ENCODE results near the gene CLEC3A.

DNA sequence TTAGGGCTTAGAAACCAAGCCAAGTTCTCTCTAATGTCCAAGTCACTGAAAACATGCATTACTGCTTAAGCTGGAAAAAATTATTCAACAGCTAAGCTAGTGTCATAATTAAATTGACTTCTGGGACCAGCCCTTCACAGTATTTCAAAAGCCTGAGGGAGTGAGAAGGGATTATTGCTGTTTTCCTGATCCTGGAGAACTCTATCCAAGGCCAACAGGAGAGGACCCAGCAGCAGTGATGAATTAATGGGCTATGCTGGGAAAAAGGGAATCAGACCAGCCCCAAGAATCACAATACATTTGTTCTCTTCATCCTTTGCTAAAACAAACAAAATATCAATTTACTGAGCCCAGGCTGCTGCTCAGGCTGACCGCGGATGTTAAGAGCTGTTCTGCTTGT, 34.5 kb upstream of the CLEC3A start:
- TF ChIP-seq, protein P1, sequence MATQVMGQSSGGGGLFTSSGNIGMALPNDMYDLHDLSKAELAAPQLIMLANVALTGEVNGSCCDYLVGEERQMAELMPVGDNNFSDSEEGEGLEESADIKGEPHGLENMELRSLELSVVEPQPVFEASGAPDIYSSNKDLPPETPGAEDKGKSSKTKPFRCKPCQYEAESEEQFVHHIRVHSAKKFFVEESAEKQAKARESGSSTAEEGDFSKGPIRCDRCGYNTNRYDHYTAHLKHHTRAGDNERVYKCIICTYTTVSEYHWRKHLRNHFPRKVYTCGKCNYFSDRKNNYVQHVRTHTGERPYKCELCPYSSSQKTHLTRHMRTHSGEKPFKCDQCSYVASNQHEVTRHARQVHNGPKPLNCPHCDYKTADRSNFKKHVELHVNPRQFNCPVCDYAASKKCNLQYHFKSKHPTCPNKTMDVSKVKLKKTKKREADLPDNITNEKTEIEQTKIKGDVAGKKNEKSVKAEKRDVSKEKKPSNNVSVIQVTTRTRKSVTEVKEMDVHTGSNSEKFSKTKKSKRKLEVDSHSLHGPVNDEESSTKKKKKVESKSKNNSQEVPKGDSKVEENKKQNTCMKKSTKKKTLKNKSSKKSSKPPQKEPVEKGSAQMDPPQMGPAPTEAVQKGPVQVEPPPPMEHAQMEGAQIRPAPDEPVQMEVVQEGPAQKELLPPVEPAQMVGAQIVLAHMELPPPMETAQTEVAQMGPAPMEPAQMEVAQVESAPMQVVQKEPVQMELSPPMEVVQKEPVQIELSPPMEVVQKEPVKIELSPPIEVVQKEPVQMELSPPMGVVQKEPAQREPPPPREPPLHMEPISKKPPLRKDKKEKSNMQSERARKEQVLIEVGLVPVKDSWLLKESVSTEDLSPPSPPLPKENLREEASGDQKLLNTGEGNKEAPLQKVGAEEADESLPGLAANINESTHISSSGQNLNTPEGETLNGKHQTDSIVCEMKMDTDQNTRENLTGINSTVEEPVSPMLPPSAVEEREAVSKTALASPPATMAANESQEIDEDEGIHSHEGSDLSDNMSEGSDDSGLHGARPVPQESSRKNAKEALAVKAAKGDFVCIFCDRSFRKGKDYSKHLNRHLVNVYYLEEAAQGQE (IDR thresholded peaks at IDR 0.05; ENCODE audit: low read depth), result no peak
- TF ChIP-seq POLR2AphosphoS5 (IDR thresholded peaks at IDR 0.05; ENCODE audit: low read depth, low read length) (no peak), EZH2phosphoT487 (IDR thresholded peaks at IDR 0.05; ENCODE audit: borderline replicate concordance) (no peak), POLR2A (IDR thresholded peaks at IDR 0.05; ENCODE audit: borderline replicate concordance, extremely low read depth, insufficient read depth, insufficient read length) (no peak), JUND (IDR thresholded peaks at IDR 0.05) (no peak), CBX3 (IDR thresholded peaks at IDR 0.05; ENCODE audit: low read depth) (no peak), EGR1 (IDR thresholded peaks at IDR 0.05; ENCODE audit: low read depth) (no peak), ELF1 (IDR thresholded peaks at IDR 0.05; ENCODE audit: borderline replicate concordance, low read depth) (no peak), RAD21 (IDR thresholded peaks at IDR 0.05; ENCODE audit: low read depth) (no peak)
- TF ChIP-seq, protein P2, sequence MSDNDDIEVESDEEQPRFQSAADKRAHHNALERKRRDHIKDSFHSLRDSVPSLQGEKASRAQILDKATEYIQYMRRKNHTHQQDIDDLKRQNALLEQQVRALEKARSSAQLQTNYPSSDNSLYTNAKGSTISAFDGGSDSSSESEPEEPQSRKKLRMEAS (IDR thresholded peaks at IDR 0.05), result no peak
- TF ChIP-seq, protein P3, sequence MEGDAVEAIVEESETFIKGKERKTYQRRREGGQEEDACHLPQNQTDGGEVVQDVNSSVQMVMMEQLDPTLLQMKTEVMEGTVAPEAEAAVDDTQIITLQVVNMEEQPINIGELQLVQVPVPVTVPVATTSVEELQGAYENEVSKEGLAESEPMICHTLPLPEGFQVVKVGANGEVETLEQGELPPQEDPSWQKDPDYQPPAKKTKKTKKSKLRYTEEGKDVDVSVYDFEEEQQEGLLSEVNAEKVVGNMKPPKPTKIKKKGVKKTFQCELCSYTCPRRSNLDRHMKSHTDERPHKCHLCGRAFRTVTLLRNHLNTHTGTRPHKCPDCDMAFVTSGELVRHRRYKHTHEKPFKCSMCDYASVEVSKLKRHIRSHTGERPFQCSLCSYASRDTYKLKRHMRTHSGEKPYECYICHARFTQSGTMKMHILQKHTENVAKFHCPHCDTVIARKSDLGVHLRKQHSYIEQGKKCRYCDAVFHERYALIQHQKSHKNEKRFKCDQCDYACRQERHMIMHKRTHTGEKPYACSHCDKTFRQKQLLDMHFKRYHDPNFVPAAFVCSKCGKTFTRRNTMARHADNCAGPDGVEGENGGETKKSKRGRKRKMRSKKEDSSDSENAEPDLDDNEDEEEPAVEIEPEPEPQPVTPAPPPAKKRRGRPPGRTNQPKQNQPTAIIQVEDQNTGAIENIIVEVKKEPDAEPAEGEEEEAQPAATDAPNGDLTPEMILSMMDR (IDR thresholded peaks at IDR 0.05 in 2 of 3, conservative IDR thresholded peaks at IDR 0.05 in 1 of 3; ENCODE audit: borderline replicate concordance in 1 of 3, insufficient read depth in 1 of 3, low read depth in 2 of 3, low read length in 2 of 3), result no peak
- TF ChIP-seq, protein P4, sequence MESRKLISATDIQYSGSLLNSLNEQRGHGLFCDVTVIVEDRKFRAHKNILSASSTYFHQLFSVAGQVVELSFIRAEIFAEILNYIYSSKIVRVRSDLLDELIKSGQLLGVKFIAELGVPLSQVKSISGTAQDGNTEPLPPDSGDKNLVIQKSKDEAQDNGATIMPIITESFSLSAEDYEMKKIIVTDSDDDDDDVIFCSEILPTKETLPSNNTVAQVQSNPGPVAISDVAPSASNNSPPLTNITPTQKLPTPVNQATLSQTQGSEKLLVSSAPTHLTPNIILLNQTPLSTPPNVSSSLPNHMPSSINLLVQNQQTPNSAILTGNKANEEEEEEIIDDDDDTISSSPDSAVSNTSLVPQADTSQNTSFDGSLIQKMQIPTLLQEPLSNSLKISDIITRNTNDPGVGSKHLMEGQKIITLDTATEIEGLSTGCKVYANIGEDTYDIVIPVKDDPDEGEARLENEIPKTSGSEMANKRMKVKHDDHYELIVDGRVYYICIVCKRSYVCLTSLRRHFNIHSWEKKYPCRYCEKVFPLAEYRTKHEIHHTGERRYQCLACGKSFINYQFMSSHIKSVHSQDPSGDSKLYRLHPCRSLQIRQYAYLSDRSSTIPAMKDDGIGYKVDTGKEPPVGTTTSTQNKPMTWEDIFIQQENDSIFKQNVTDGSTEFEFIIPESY (IDR thresholded peaks at IDR 0.05; ENCODE audit: extremely low read depth, insufficient replicate concordance, low read length), result no peak
